Measurements from ENCODE around the gene AIG1.

The AIG1 gene

DNA sequence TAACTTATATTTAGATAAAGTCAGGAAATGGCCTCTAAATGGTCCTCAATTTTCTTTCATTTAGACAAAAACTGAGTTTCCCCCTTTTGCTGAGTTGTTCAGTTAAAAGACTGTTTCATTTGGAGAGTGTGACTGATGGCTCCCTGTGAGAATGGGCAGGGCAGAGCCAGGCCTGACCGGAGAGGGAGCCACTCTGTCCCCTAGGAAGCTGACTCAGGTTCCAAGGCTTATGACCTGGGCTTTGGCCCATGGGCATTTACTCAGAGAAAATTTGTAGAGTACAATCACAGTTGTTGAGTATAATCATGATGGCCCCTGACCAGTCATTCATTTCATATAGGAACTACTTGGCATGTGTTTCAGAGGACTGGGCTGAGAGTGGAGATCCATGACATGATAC lies 37.0 kb upstream of the AIG1 start:
- no peak overlapping the region for H3K27ac ChIP-seq
- H3K4me3 ChIP-seq: no peak overlapping the region
- TF ChIP-seq, protein P1, sequence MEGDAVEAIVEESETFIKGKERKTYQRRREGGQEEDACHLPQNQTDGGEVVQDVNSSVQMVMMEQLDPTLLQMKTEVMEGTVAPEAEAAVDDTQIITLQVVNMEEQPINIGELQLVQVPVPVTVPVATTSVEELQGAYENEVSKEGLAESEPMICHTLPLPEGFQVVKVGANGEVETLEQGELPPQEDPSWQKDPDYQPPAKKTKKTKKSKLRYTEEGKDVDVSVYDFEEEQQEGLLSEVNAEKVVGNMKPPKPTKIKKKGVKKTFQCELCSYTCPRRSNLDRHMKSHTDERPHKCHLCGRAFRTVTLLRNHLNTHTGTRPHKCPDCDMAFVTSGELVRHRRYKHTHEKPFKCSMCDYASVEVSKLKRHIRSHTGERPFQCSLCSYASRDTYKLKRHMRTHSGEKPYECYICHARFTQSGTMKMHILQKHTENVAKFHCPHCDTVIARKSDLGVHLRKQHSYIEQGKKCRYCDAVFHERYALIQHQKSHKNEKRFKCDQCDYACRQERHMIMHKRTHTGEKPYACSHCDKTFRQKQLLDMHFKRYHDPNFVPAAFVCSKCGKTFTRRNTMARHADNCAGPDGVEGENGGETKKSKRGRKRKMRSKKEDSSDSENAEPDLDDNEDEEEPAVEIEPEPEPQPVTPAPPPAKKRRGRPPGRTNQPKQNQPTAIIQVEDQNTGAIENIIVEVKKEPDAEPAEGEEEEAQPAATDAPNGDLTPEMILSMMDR (IDR thresholded peaks at IDR 0.05): no peak
- no peak for DNase-seq (ENCODE audit: low spot score)

DNA sequence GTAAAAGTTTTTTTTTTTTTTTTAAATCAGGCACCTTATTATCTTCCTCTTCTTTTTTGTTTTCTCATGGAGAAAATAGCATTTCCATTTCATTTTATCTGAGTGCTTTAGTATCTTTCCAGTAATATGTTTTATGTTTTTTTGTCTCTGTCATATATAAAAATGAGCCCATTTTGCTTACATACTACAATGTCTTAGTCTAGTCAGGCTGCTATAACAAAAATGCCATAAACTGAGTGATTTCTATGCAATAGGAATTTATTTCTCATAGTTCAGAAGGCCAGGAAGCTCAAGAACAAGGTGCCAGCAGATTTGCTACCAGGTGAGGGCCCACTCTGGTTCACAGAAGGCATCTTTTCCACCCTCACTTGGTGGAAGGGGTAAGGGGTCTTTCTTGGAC lies 35.7 kb upstream of the AIG1 start:
- Histone ChIP-seq H3K4me3 (no peak overlapping the region), H3K27ac (no peak overlapping the region)
- no peak for DNase-seq (ENCODE audit: low spot score)
- TF ChIP-seq, protein P1 (IDR thresholded peaks at IDR 0.05): no peak

DNA sequence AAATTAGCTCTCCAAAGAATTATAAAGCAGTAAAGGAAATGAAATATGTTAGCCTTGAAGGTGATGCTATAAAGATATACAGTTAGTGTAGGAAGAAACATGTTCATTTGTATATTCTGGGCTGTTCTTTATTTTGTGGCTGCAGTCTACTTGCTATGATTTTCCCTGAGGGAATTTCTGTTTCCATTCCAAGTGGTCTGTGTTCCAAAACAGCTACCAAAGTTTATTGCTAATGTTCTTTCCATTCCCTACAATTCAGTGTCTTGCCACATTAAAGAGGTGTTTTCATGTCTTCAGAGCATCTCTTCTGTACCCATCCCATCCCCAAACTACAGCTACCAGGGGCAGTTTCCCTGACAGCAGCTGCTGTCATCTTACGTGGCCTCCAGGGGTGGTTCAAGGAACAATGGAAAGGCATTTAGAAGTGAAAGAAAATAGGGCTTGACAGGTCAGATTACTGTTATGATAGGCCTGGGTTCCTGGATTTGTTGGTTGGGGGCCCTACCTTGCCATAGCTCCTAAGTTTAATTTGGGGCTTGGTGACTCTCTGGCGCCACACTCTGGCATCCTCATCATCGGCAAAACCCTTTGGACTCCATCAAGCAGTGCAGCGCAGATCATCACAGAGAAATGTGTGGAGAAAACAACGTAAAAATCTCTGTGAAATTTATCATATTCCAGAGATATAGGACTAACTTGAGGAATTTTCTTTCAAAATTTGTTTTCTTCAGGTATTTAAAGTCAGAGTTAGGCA lies 33.8 kb upstream of the AIG1 start:
- no peak overlapping the region for H3K27ac ChIP-seq
- TF ChIP-seq, protein P1 (IDR thresholded peaks at IDR 0.05): peak; percentile 36
- no peak overlapping the region for H3K4me3 ChIP-seq
- DNase-seq (ENCODE audit: low spot score): no peak

DNA sequence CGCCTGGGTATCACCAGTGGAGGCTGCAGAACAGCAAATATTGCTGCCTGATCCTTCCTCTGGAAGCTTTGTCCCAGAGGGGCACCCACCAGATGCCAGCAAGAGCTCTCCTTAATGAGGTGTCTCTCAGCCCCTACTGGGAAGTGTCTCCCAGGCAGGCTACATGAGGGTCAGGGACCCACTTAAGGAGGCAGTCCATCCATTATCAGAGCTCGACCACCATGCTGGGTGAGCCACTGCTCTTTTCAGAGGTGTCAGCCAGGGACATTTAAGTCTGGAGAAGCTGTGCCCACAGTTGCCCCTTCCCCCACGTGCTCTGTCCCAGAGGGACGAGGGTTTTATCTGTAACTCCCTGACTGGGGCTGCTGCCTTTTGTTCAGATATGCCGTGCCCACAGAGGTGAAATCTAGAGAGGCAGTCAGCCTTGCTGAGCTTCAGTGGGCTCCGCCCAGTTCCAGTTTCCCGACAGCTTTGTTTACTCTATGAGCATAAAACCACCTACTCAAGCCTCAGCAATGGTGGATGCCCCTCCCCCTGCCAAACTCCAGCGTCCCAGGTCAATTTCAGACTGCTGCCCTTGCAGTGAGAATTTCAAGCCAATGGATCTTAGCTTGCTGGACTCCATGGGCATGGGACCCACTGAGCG lies 25.9 kb upstream of the AIG1 start:
- DNase-seq (ENCODE audit: low spot score): no peak
- no peak overlapping the region for H3K27ac ChIP-seq
- TF ChIP-seq, protein P1 (IDR thresholded peaks at IDR 0.05): no peak

DNA sequence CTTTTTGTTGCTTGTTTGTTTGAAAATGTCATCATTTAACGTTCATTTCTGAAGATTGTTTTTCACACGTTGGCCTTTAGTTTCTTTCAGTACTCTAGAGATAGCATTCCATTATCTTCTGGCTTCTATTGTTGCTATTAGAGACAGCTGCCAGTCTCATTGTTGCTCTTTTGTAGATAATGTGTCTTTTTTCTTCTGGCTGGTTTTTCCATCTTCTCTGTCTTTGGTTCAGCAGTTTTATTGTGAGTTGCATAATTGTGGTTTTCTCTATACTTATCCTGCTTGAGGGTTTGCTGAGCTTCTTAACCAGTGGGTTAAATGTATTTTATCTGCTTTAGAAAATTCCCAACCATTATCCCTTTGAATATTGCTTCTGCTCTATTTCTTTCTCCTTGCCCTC lies 23.2 kb upstream of the AIG1 start:
- Histone ChIP-seq H3K4me3 (no peak overlapping the region), H3K27ac (no peak overlapping the region)
- TF ChIP-seq, protein P1 (IDR thresholded peaks at IDR 0.05): no peak
- no peak for DNase-seq (ENCODE audit: low spot score)

More for the DNA sequence above, 25.9 kb upstream of the AIG1 start:
- no peak overlapping the region for H3K4me3 ChIP-seq

DNA sequence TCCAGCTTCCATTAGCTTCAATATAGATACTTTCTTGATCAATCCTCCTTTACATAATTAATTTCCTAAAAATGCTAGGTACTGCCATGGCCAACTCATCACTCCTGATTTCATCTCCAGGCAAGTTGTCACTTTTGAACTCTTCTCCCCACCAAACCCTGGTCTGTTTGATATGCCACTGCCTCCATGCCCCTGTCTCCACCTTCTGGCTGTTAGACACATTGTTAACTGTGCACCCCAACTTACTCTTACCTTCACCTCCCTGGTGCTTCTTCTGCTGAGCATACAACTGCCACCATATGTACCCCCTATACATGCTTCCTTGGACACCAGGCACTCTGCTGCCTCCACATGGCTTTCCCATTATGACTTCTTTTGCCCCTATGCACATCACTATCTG lies 21.9 kb upstream of the AIG1 start:
- no peak overlapping the region for H3K4me3 ChIP-seq
- TF ChIP-seq, protein P1 (IDR thresholded peaks at IDR 0.05): no peak
- DNase-seq (ENCODE audit: low spot score): no peak
- no peak overlapping the region for H3K27ac ChIP-seq

DNA sequence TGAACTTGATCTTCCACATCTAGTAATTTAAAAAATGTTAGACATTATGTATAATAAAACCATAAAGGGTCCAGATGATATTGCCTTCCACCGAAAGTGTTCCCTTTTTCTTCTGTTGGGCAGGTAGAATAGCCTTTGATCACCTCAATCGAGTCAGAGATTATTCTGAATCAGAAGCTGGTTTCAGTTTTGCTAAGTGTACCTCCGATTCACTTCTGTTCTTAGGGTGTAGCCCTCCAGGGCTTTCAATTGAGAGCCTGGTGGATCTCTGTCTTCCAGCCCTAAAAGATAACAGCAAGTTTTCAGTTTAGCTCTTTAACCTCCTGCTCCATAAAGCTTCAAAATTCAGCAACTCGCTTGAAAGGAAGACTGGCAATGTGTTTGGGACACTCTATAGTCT lies 21.1 kb upstream of the AIG1 start:
- no peak for DNase-seq (ENCODE audit: low spot score)
- Histone ChIP-seq H3K27ac (no peak overlapping the region), H3K4me3 (no peak overlapping the region)
- TF ChIP-seq, protein P1 (IDR thresholded peaks at IDR 0.05): no peak

All from coronary artery (tissue), 2 donors.